RWPE1 (cell line): ENCODE data around the gene NSMF.

Source experiments
- CTCF ChIA-PET: fragments of 350-600 bp; sonication (Branson Sonifier 250); formaldehyde crosslinking; extraction: SDS; loops from one replicate; lab custom pipeline; 2021; lab: Yijun Ruan, JAX
- POLR2A ChIA-PET: fragments of 400-600 bp; formaldehyde crosslinking; extraction: SDS; loops from one replicate; lab custom pipeline; 2020; ENCODE audit warnings: antibody characterized with exemption; ENCODE audit not compliant: low non-redundant PET; lab: Yijun Ruan, JAX
- DNase-seq: peaks from one replicate; pipeline ENCODE4 v3.0.0; 2012; ENCODE audit warnings: low spot score
- H3K27ac ChIP-seq: fragments of 450-650 bp; 2 replicates; pipeline ENCODE4 v1.5.1; 2017
- CTCF ChIP-seq: fragments of 450-650 bp; conservative IDR thresholded peaks from 2 replicates; pipeline ENCODE4 v1.5.1; 2017; ENCODE audit warnings: low read depth, mild to moderate bottlenecking

The NSMF gene

GRCh38 chr9:137459152-137459600 is at the start of gene NSMF:
TSS of gene NSMF (minus strand) at chr9:137459334. CDS start at chr9:137459102, 232 bp downstream.
- H3K27ac ChIP-seq, result peak within 1 kb of the TSS; percentile 74
- peak; percentile 100 for DNase-seq
- CTCF ChIA-PET, result interaction anchor here (0.6 kb wide), 1 partner anchor 101 kb away, joined by 3 read pairs; no protein-coding TSS in a partner anchor
- POLR2A ChIA-PET, result interaction anchor here (0.6 kb wide), 2 partner anchors 33 to 83 kb away, joined by 3 to 4 read pairs; no protein-coding TSS in a partner anchor
- no peak for TF ChIP-seq CTCF

GRCh38 chr9:137506702-137507171 is 47.6 kb upstream of the NSMF start:
- TF ChIP-seq CTCF, result no peak
- POLR2A ChIA-PET, result interaction anchor here (0.6 kb wide), 1 partner anchor 89 kb away, joined by 4 read pairs; no protein-coding TSS in a partner anchor
- H3K27ac ChIP-seq, result no peak overlapping the region
- CTCF ChIA-PET, result interaction anchor here (0.6 to 1.4 kb wide), 4 partner anchors 16 to 370 kb away, joined by 3 read pairs; partner anchors contain the start of gene TPRN
- DNase-seq, result no peak

GRCh38 chr9:137506274-137506673 is 47.1 kb upstream of the NSMF start:
- no peak overlapping the region for H3K27ac ChIP-seq
- 0 out of 2 replicates have a peak, but pooled peaks have one; percentile 10 for TF ChIP-seq CTCF
- POLR2A ChIA-PET, result no interaction called here
- CTCF ChIA-PET, result interaction anchor here (0.7 to 1.4 kb wide), 4 partner anchors 15 to 835 kb away, joined by 3 read pairs; no protein-coding TSS in a partner anchor
- DNase-seq, result peak; percentile 80

GRCh38 chr9:137505421-137506140 is 46.4 kb upstream of the NSMF start:
- H3K27ac ChIP-seq, result no peak overlapping the region
- no peak for DNase-seq
- POLR2A ChIA-PET, result no interaction called here
- no peak for TF ChIP-seq CTCF
- CTCF ChIA-PET, result interaction anchor here (0.6 to 1.4 kb wide), 4 partner anchors 14 to 834 kb away, joined by 3 to 4 read pairs (median 3); no protein-coding TSS in a partner anchor

- no peak for DNase-seq
- TF ChIP-seq CTCF, result no peak
- POLR2A ChIA-PET, result no interaction called here
- H3K27ac ChIP-seq, result no peak overlapping the region
- CTCF ChIA-PET, result interaction anchor here (0.7 kb wide), 1 partner anchor 202 kb away, joined by 3 read pairs; the partner anchor contains the start of gene NRARP
Measured at GRCh38 chr9:137504432-137504777, 45.3 kb upstream of the NSMF start.
